IPS-20b (cell line): ENCODE data around the gene C16orf95.

Experiments used
- H3K27ac ChIP-seq: one replicate; pipeline ENCODE4 v1.5.1; 2013; ENCODE audit warnings: low read length
- H3K27me3 ChIP-seq: 2 replicates; pipeline ENCODE4 v1.6.1; 2013; ENCODE audit warnings: mild to moderate bottlenecking, low read length, inconsistent platforms; ENCODE audit not compliant: insufficient read depth
- H3K36me3 ChIP-seq: 2 replicates; pipeline ENCODE4 v1.6.1; 2013; ENCODE audit warnings: low read depth, mild to moderate bottlenecking, inconsistent platforms, low read length, moderate library complexity; ENCODE audit not compliant: insufficient read depth
- H3K4me1 ChIP-seq: 2 replicates; pipeline ENCODE4 v1.6.1; 2013; ENCODE audit warnings: mild to moderate bottlenecking, control low read depth, inconsistent platforms, low read length, moderate library complexity; ENCODE audit not compliant: insufficient read depth
- H3K4me3 ChIP-seq: 2 replicates; pipeline ENCODE4 v1.5.1; 2013; ENCODE audit warnings: mild to moderate bottlenecking, low read length, inconsistent platforms
- H3K9ac ChIP-seq: 2 replicates; pipeline ENCODE4 v1.6.1; 2013; ENCODE audit warnings: low read depth, mild to moderate bottlenecking, inconsistent platforms, low read length, moderate library complexity
- H3K9me3 ChIP-seq: 2 replicates; pipeline ENCODE4 v1.6.1; 2013; ENCODE audit warnings: mild to moderate bottlenecking, low read depth, low read length, inconsistent platforms; ENCODE audit not compliant: insufficient read depth

C16orf95 gene

DNA sequence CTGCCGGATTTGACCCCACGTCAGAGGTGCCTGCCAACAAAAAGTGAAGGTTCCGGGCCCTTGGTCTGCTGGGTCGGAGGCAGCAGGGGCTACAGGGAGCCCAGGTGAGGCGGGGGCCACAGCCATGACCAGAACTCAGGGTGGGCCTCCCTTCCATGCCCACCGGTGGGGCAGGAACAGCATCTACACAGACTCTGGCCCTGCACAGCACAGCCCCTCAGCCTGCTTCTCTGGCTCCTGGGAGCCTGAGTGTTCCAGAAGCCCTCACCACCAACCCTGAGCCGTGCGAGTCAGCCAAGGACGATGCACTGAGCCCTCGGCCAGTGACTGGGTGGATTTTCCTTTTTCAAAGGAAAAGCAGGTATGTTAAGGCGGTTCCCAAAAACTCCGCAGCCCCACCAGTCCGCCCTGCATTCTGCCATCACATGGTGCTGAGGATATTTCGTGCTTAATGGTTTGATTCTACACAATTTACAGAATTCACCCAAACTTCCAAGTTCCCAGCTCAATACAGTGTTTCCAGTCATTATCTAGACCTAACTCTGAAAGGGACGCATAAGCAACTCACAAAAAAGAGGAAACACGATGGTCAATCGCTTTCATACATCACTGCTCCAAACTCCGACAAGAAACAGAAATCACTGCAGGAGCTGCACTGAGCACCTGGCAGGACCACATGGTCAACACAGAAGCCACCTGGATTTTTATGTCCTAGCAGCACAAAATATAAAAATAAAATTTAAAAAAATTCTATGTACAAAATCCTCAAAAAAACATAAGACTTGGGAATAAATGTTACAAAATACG is 19.4 kb upstream of the C16orf95 start:
- no peak overlapping the region for H3K4me3 ChIP-seq
- H3K9ac ChIP-seq, result no peak overlapping the region
- no peak overlapping the region for H3K27ac ChIP-seq
- no peaks in the 10 kb centered on the region for H3K9me3 ChIP-seq
- no peaks in the 10 kb centered on the region for H3K27me3 ChIP-seq
- no peaks in the 10 kb centered on the region for H3K4me1 ChIP-seq
- peaks cover 10% of the 10 kb centered on the region; the same call in 1 of the 2 replicates for H3K36me3 ChIP-seq

DNA sequence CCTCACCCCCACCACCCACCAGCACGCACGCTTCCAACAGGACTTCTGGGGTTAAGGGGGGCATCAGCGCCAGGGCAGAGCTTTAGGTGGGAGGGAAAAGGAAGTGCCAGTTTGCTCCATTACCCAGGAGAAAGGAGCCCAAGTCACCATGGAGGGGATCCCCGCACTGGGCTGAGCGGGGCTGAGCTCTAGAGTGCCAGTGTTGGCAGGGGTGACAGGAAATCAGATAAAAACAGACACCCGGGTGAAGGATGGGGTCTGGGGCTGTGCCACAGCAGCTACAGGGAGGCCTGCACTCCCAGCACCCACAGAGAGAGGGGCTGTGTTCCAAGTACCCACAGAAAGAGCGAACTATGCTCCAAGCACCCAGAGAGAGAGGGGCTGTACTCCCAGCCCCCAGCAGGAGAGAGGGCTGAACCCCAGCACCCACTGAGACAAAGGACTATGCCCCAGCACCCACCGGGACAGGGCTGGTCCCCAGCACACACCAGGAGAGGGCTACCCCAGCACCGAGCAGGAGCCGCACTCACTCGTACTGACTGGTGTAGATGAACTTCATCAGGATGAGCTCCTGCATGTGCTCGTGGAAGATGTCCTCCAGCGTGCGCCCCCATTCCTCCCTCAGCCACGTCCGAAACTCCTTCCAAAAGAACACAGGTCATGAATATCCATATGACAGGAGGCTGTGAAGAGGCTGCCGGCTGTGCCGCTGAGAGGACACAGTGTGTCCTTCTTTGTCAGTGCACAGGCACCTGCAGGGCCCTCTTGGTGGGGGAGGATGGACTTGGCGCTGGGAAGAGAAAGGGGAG is 18.6 kb upstream of the C16orf95 start:
- no peaks in the 10 kb centered on the region for H3K9me3 ChIP-seq
- H3K27me3 ChIP-seq, result no peaks in the 10 kb centered on the region
- no peaks in the 10 kb centered on the region for H3K4me1 ChIP-seq
- 0 out of 2 replicates have a peak, but pooled peaks cover 13% of the 10 kb centered on the region for H3K36me3 ChIP-seq
- no peak overlapping the region for H3K27ac ChIP-seq
- H3K4me3 ChIP-seq, result no peak overlapping the region
- H3K9ac ChIP-seq, result no peak overlapping the region

DNA sequence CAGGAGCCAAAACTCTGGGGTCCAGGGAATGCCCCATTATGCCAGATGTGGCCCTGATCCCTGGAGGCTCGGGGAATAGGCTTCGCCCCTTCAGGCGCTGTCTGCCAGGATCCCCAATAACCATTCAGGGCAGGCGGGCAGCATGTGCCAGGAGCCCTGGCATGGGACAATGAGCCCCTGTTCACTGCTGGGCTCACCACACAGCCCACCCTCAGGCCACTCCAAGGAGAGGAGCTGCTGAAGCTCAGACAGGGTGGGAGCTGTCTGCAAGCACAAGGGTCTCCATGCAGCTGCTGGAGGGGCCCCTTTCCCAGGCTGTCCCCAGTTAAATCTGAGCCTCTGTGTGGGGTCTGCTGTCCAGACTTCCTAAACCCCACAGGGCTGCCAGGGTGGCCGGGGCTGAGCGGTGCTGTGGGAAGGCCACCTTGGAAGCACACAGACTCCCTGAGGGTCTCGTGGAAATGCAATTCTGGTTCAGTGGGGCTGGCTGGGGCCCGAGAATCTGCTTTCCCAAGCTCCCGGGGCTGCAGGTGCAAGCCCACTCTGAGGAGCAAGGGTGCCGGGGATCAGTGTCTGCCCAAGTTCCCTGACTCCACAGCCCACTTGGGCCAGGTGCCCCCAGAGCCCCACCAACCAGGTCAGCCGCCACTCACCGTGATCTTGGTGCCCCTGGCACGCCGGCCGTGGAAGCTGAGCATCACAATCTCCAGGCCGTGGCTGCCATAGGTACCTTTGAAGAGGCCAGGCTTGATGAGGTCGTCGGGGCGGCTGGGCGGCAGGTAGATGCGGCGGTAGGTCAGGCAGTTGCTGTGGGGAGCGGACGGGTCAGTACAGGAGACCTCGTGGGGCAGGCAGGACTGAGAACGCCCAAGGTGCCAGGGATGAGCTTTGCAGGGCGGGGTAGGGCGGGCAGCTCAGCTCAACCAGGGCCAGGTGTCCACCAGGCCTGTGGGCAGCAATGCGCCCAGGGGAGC is 17.7 kb upstream of the C16orf95 start:
- Histone ChIP-seq H3K9ac (no peak overlapping the region), H3K4me3 (no peak overlapping the region), H3K27ac (no peak overlapping the region), H3K9me3 (no peaks in the 10 kb centered on the region), H3K4me1 (no peaks in the 10 kb centered on the region), H3K36me3 (peaks cover 22% of the 10 kb centered on the region), H3K27me3 (no peaks in the 10 kb centered on the region)

DNA sequence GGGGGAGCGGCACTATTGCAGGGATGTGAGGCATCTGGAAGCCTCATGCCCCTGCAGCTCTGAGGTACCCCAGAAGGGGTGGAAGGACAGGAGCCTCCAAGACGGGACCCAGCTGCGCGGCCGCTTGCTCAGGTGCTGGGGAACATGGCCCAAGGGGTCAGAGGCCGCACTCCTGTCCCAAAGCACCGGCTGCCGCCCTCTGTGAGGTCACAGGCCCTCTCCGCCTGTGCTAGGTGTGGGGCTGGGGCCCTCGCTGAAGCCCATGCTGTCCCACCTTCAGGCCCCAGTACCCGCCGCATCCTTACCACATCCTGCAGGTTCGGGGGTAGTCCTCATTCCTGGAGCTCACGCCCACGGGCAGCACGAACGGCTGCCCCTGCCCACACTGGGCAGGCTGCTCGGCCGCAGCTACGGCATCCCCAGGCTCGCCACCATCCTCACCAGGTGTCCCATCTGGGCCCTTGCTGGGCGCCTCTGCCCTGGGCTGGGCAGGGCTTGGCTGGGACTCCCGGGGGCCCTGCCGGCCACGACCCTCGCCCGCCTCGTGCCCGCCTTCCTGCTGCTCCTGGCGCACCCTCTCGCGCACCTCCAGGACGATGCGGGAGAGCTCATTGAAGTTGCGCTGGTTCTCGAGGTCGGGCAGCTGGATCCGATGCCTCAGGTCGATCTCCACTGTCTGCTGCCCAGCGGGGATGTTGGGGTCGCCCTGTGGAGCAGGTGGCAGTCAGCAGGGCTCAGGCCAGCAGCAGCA is 16.6 kb upstream of the C16orf95 start:
- H3K4me1 ChIP-seq, result no peaks in the 10 kb centered on the region
- H3K36me3 ChIP-seq, result peaks cover 26% of the 10 kb centered on the region
- H3K9me3 ChIP-seq, result no peaks in the 10 kb centered on the region
- no peaks in the 10 kb centered on the region for H3K27me3 ChIP-seq
- no peak overlapping the region for H3K9ac ChIP-seq
- H3K27ac ChIP-seq, result no peak overlapping the region
- no peak overlapping the region for H3K4me3 ChIP-seq

DNA sequence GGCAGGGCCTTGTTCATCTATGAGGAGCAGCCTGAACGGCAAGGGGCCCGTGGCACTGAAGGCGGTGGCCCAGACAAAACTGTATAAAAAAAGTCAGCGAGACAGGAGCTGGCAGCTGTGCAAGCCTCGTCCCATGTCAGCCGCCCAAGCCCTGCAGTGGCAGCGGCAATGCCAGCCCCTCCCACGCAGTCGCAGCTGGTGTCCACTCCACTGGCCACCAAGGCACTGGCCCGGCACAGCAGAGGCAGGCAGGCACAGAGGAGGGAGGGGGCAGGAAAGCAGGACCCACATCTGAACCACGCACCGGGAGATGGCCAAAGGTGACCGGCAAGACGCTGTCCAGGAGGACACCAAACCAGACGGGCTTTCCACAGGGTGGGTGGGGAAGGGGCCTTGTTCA is 15.9 kb upstream of the C16orf95 start:
- Histone ChIP-seq H3K4me3 (no peak overlapping the region), H3K9me3 (no peaks in the 10 kb centered on the region), H3K27ac (no peak overlapping the region), H3K4me1 (no peaks in the 10 kb centered on the region), H3K36me3 (peaks cover 26% of the 10 kb centered on the region), H3K27me3 (no peaks in the 10 kb centered on the region), H3K9ac (no peak overlapping the region)

DNA sequence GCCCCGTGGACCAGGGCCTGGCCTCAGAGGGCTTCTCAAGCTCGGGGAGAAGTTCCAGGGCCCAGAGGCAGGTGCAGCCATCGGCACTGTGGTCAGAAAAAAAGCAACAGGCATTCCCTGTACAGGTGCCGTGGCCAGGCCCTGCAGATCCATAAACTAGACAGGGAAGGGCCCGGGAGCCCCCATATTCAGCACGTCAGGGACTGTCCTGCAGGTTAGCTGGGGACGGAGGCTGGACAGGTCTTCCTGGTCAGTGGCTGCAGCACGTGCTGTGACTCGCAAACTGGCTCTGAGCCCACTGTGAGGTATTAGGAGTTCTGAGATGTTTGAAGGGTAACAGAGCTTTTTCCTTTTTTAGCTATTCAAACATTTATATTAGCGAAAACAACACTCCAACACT is 15.0 kb upstream of the C16orf95 start:
- H3K36me3 ChIP-seq, result peaks cover 26% of the 10 kb centered on the region
- no peak overlapping the region for H3K27ac ChIP-seq
- H3K4me3 ChIP-seq, result no peak overlapping the region
- no peaks in the 10 kb centered on the region for H3K4me1 ChIP-seq
- H3K9ac ChIP-seq, result no peak overlapping the region
- H3K9me3 ChIP-seq, result no peaks in the 10 kb centered on the region
- no peaks in the 10 kb centered on the region for H3K27me3 ChIP-seq

DNA sequence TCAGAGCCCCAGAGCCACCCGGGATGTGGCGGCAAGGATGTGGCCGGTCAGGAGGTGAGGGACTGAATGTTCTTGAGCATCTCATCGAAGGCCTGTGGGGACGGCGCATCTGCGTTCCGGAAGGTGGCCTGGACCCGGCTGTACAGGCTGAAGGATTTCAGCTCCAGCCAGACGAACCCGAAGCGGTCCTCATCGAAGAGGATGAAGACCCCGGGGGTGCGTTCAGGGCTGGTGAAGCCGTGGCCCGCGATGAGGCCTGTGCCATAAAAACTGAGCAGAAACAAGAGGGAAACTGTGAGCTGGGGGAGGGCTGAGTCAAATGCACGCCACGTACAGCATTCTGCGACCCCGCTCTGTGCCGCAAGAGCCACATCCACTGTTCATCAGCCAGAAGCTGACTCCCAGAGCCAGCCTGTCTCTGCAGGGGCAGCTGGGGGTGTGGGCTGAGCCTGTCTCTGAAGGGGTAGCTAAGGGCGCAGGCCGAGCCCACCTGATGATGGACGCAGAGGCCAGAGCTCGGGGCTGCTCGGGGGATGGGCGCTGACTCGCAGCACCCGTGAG is 14.1 kb upstream of the C16orf95 start:
- H3K36me3 ChIP-seq, result peaks cover 26% of the 10 kb centered on the region
- H3K4me3 ChIP-seq, result no peak overlapping the region
- H3K9me3 ChIP-seq, result no peaks in the 10 kb centered on the region
- no peak overlapping the region for H3K27ac ChIP-seq
- no peaks in the 10 kb centered on the region for H3K4me1 ChIP-seq
- H3K27me3 ChIP-seq, result no peaks in the 10 kb centered on the region
- no peak overlapping the region for H3K9ac ChIP-seq

DNA sequence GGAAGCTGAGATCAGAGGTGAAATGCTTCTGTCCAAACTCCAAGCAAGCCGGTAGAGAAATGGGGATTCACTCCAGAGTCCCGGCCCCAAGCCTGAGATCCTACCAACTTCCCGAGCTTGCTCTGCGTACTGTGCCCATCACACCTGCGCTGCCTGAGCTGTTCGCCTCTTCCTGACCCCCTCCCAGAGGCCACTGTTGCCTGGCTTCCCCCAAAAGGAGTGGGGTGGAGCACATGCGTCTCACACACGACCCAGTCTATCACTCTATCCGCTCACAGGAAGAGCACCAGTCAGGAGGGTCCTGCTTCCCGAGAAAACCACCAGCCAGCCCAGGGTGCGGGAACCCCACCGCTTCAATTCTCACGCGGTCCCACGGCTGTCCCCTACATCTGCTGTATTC is 13.5 kb upstream of the C16orf95 start:
- no peaks in the 10 kb centered on the region for H3K9me3 ChIP-seq
- no peak overlapping the region for H3K27ac ChIP-seq
- H3K4me1 ChIP-seq, result no peaks in the 10 kb centered on the region
- H3K36me3 ChIP-seq, result peaks cover 26% of the 10 kb centered on the region
- H3K4me3 ChIP-seq, result no peak overlapping the region
- H3K27me3 ChIP-seq, result no peaks in the 10 kb centered on the region
- H3K9ac ChIP-seq, result no peak overlapping the region

DNA sequence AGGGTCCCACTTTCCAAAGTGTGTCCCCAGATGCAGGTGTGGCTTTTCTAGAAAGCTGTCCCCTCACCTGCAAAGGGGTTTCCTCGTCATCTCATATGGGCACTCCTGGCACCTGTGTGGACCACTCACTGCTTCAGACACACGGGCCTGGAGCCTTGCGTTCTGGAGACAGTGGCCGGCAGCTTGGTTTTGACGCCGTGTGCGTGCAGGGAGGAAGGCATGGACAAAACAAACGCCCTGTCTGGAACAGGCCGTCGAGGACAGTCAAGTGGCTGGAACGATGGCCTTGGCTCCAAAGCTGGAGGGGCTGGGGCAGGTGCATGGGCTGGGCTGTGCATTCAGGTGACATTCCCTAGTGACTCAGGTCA is 13.0 kb upstream of the C16orf95 start:
- Histone ChIP-seq H3K27me3 (no peaks in the 10 kb centered on the region), H3K9me3 (no peaks in the 10 kb centered on the region), H3K4me3 (no peak overlapping the region), H3K36me3 (peaks cover 26% of the 10 kb centered on the region), H3K4me1 (no peaks in the 10 kb centered on the region), H3K27ac (no peak overlapping the region), H3K9ac (no peak overlapping the region)

DNA sequence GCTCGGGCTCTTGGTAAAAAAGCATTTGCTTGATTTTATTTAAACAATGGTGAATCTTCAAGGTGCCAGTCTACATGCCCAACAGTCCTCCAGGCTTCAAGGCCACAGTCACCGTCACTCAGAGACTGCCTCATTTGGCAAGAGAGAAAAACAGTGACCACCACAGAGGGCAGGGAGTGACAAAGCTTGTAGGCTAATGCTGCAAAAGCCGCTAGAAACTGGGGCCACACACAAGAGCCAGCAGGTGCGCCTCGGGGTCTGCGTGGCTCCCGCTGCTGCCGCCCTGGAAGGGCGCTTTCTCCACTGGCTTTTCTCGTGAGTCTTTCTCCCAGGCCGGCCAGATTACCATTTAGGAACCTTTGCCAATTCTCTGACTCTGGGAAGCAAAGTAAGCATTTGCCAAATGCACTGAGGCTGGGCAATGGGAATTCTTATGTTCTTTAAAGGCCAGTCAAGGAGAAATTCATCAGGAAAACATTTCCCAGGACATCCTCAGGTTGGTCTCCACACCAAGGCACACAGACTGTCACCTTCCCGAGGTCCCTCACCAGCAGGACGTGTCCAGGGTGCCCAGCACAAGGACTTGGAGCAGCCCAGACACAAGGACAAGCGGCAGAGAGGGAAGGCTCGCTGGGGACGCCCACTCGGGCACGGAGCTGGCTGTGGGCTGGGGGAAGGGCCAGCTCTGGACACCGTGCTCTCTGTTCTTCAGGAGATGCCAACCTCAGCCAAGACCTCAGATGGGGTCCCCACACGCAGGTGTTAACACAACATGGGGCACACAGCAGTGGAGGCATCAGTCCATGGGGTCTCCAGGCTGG is 12.5 kb upstream of the C16orf95 start:
- Histone ChIP-seq H3K27me3 (no peaks in the 10 kb centered on the region), H3K36me3 (peaks cover 26% of the 10 kb centered on the region), H3K9ac (no peak overlapping the region), H3K27ac (no peak overlapping the region), H3K9me3 (no peaks in the 10 kb centered on the region), H3K4me3 (no peak overlapping the region), H3K4me1 (no peaks in the 10 kb centered on the region)
